ENCODE results near the gene WSCD1.

Gene WSCD1

DNA sequence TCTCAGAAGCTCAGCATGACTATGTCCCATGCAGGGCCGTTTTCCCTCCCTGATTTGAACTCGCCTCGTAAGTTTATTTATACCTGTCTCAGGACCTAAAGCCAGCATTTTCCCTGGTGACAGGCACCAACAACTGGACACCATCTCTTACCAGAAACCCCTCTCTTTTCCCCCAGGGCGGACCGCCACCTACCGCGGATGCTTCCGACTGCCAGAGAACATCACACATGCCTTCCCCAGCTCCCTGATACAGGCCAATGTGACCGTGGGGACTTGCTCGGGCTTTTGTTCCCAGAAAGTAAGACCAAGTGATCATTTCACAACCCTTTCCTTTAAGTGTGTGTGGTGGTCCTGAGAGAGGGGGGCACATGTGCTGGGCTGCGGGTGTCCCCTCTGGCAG is 24.7 kb downstream of the WSCD1 start:
- no peak for DNase-seq (ENCODE audit: low read depth)
- TF ChIP-seq CTCF (IDR thresholded peaks at IDR 0.05; ENCODE audit: control insufficient read depth, insufficient read depth, low read depth, low read length, missing control alignments), result no peak
- no peak overlapping the region for H3K4me3 ChIP-seq (ENCODE audit: control insufficient read depth, low read depth, low read length)

GRCh38 chr17:6095501-6095900 is 25.3 kb downstream of the WSCD1 start:
- TF ChIP-seq CTCF (IDR thresholded peaks at IDR 0.05; ENCODE audit: control insufficient read depth, insufficient read depth, low read depth, low read length, missing control alignments), result no peak
- no peak for DNase-seq (ENCODE audit: low read depth)
- no peak overlapping the region for H3K4me3 ChIP-seq (ENCODE audit: control insufficient read depth, low read depth, low read length)

GRCh38 chr17:6096201-6097004 is 26.2 kb downstream of the WSCD1 start:
- no peak for DNase-seq (ENCODE audit: low read depth)
- no peak for TF ChIP-seq CTCF (IDR thresholded peaks at IDR 0.05; ENCODE audit: control insufficient read depth, insufficient read depth, low read depth, low read length, missing control alignments)
- H3K4me3 ChIP-seq (ENCODE audit: control insufficient read depth, low read depth, low read length), result no peak overlapping the region

DNA sequence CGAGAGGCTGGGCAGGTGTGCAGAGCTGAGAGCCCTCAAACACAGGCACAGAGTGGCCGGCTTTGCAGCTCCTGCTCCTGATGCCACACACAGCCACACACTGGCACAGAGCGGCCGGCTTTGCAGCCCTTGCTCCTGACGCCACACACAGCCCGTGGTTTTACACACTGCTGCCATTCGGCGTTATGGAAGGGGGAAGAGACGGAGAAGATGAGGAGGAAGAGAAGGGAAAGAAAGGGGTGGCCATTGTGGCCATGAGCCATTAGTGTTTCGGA is 26.8 kb downstream of the WSCD1 start:
- no peak for DNase-seq (ENCODE audit: low read depth)
- H3K4me3 ChIP-seq (ENCODE audit: control insufficient read depth, low read depth, low read length), result no peak overlapping the region
- no peak for TF ChIP-seq CTCF (IDR thresholded peaks at IDR 0.05; ENCODE audit: control insufficient read depth, insufficient read depth, low read depth, low read length, missing control alignments)

DNA sequence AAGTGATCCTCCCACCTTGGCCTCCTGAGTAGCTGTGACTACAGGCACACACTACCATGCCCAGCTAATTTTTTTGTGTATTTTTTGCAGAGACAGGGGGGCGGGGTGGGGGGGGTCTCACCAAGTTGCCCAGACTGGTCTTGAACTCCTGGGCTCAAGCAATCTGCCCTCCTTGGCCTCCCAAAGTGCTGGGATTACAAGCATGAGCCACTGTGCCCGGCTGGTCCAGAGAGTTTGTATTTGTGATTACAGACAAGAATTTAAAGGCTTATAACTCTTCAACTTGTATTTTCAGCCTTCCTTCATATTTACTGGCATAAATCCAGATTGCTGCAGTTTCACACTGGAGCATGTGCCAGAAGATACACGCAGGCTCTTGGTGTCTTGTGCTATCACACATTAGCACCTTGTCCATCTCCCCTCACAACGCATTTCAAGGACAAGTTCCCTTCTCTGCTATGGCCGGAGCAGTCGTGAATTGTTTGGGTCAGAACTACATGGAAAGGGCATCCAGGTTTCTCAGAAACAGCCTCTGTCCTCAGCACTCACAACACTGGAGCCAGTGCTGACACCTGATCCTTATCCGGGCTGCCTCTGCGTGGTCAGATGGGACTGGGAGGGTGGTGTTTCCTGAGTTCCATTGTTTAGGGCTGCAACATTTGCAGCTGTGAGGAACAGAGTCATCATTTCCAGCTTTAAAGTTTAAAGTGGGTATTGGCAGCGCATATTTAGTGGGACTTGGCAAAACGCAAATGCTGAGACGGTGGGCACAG is 28.1 kb downstream of the WSCD1 start:
- no peak overlapping the region for H3K4me3 ChIP-seq (ENCODE audit: control insufficient read depth, low read depth, low read length)
- no peak for DNase-seq (ENCODE audit: low read depth)
- no peak for TF ChIP-seq CTCF (IDR thresholded peaks at IDR 0.05; ENCODE audit: control insufficient read depth, insufficient read depth, low read depth, low read length, missing control alignments)

- TF ChIP-seq CTCF (IDR thresholded peaks at IDR 0.05; ENCODE audit: control insufficient read depth, insufficient read depth, low read depth, low read length, missing control alignments), result no peak
- no peak overlapping the region for H3K4me3 ChIP-seq (ENCODE audit: control insufficient read depth, low read depth, low read length)
- no peak for DNase-seq (ENCODE audit: low read depth)
Observed at GRCh38 chr17:6098823-6099180, 28.6 kb downstream of the WSCD1 start.
